PFSK-1 (cell line): Measurements from ENCODE around the gene KAT2B.

ENCODE experiments used
- FOXP2 ChIP-seq: optimal IDR thresholded peaks from 2 replicates; pipeline ENCODE3; 2011; ENCODE audit warnings: borderline replicate concordance, control low read depth, inconsistent platforms; ENCODE audit not compliant: insufficient read depth; ENCODE audit errors: extremely low read length, extremely low read depth
- POLR2AphosphoS5 ChIP-seq: IDR thresholded peaks from 2 replicates; pipeline ENCODE4 v1.6.1; 2012; ENCODE audit warnings: low read depth, mild to moderate bottlenecking, control low read depth, low read length, moderate library complexity
- REST ChIP-seq, 2 experiments: IDR thresholded peaks; 2 replicates each; pipeline versions ENCODE4 v1.6.1 to v1.8.0; 2011 to 2012; ENCODE audit warnings: low read depth in 2 of 2, low read length in 2 of 2, control low read depth in 1 of 2, inconsistent platforms in 1 of 2, mild to moderate bottlenecking in 1 of 2, moderate library complexity in 1 of 2; ENCODE audit not compliant: insufficient read depth in 1 of 2
- SIN3A ChIP-seq: IDR thresholded peaks from 2 replicates; pipeline ENCODE4 v1.6.1; 2012; ENCODE audit warnings: mild to moderate bottlenecking, low read length, moderate library complexity, borderline replicate concordance; ENCODE audit not compliant: insufficient read depth
- TAF1 ChIP-seq: IDR thresholded peaks from 2 replicates; pipeline ENCODE4 v1.6.1; 2012; ENCODE audit warnings: low read length, control low read depth, borderline replicate concordance; ENCODE audit not compliant: insufficient read depth

Gene KAT2B

GRCh38 chr3:20194793-20195460, 154.7 kb downstream of the KAT2B start:
- TF ChIP-seq TAF1 (no peak), REST (IDR thresholded peaks at IDR 0.05; ENCODE audit: insufficient read depth in 1 of 2, low read depth in 2 of 2, low read length in 2 of 2) (no peak), FOXP2 (no peak), POLR2AphosphoS5 (no peak), SIN3A (no peak)

- no peak for TF ChIP-seq REST (IDR thresholded peaks at IDR 0.05; ENCODE audit: insufficient read depth in 1 of 2, low read depth in 2 of 2, low read length in 2 of 2)
- no peak for TF ChIP-seq SIN3A
- TF ChIP-seq POLR2AphosphoS5, result no peak
- TF ChIP-seq FOXP2, result no peak
- no peak for TF ChIP-seq TAF1
Measured at GRCh38 chr3:20197775-20198174, 157.5 kb downstream of the KAT2B start.

- no peak for TF ChIP-seq TAF1
Measured at GRCh38 chr3:20201143-20201542, 160.9 kb downstream of the KAT2B start.
